ENCODE results near the gene SH3PXD2A. TPM values are rescaled to one million over a fixed set of nuclear protein-coding genes. Genes with fewer than 3 reads are reported as not detected.

The SH3PXD2A gene
- total RNA-seq, 1 donor from 2014 or later = 38.6 TPM

DNA sequence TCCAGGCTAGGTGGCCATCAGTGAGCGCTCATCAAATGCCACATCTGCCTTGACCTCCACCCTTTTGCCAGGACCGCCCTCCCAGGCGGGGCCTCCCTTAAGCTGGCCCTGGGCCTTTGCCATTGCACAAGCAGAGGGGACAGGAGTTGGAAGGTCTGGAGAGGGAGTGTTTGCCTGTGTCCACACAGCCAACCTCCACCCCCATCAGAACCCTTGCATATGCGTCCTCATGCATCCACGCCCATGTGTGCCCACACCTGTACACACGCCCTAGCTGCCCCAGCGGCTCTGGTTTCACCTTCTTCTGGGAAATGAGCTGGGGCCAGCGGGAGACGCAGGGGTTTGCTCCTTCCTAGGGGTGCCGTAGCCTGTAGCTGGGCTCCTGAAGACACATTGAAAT, 297.9 kb downstream of the SH3PXD2A start:
- DNase-seq (ENCODE audit: extremely low spot score, unreplicated experiment) = no peak
- TF ChIP-seq, protein P1, sequence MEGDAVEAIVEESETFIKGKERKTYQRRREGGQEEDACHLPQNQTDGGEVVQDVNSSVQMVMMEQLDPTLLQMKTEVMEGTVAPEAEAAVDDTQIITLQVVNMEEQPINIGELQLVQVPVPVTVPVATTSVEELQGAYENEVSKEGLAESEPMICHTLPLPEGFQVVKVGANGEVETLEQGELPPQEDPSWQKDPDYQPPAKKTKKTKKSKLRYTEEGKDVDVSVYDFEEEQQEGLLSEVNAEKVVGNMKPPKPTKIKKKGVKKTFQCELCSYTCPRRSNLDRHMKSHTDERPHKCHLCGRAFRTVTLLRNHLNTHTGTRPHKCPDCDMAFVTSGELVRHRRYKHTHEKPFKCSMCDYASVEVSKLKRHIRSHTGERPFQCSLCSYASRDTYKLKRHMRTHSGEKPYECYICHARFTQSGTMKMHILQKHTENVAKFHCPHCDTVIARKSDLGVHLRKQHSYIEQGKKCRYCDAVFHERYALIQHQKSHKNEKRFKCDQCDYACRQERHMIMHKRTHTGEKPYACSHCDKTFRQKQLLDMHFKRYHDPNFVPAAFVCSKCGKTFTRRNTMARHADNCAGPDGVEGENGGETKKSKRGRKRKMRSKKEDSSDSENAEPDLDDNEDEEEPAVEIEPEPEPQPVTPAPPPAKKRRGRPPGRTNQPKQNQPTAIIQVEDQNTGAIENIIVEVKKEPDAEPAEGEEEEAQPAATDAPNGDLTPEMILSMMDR (conservative IDR thresholded peaks at IDR 0.05) = no peak
- peaks cover 4% of the 10 kb centered on the region for H3K27me3 Mint-ChIP-seq
- H3K4me1 Mint-ChIP-seq (ENCODE audit: unreplicated experiment) = peaks cover 16% of the 10 kb centered on the region
- H3K27ac Mint-ChIP-seq = peak overlapping the region; percentile 8
- peak overlapping the region; percentile 57 for H3K4me3 Mint-ChIP-seq
- no peaks in the 10 kb centered on the region for H3K9me3 Mint-ChIP-seq
- no peaks in the 10 kb centered on the region for H3K36me3 Mint-ChIP-seq

DNA sequence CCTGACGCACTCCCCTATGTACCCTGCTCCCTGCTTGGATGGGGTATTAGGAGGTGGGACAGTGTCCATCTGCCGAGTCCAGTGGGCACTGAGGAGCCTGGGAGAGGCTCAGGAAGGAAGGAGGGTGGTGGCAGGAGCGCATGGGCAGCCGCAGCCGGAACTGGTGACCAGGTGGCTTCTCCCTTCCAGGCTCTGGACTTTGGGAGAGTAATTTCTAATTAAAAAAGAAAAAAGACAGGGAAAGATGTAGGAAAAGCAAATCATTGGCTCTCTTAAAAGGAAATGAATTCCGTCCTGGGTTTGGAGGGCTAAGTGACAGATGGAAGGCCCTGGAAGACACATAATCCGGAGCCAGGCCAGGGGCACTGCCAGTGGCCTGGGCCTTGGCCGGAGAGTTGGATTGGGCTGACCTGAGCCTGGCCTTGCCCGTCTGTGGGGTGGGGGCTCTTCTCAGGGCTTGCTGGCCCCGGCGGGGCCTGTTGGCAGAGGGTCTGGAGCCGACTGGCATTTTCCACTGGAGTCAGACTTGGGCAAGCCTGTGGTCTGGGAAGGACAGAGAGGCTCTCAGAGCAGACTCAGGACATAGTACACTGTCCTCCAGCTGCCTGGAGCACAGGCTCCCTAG, 298.9 kb downstream of the SH3PXD2A start:
- Mint-ChIP-seq H3K36me3 (no peaks in the 10 kb centered on the region), H3K27me3 (peaks cover 7% of the 10 kb centered on the region), H3K27ac (peak overlapping the region; percentile 69), H3K4me1 (ENCODE audit: unreplicated experiment) (peaks cover 16% of the 10 kb centered on the region), H3K9me3 (no peaks in the 10 kb centered on the region), H3K4me3 (peak overlapping the region; percentile 57)
- TF ChIP-seq, protein P1 (conservative IDR thresholded peaks at IDR 0.05) = no peak
- no peak for DNase-seq (ENCODE audit: extremely low spot score, unreplicated experiment)

DNA sequence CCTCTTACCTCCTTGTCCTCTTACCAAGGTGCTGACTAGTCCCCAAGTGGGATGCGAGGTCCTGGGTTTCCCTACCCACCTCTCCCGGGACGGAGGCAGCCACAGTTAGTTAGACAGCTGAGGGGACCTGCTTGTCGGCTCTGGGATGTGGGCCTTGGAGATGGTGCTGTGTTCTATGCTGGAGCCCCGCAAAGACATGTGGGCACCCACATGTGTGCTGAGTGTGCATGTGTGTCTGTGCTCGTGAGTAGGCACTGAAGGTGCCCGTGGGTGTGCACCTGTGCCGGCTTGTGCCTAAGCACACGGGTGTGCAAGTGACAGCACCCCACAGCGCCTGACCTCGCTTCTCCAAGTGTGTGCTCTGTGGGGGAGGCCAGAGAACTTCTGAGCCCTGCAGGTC, 299.7 kb downstream of the SH3PXD2A start:
- TF ChIP-seq, protein P1 (conservative IDR thresholded peaks at IDR 0.05) = no peak
- H3K4me1 Mint-ChIP-seq (ENCODE audit: unreplicated experiment) = peaks cover 16% of the 10 kb centered on the region

DNA sequence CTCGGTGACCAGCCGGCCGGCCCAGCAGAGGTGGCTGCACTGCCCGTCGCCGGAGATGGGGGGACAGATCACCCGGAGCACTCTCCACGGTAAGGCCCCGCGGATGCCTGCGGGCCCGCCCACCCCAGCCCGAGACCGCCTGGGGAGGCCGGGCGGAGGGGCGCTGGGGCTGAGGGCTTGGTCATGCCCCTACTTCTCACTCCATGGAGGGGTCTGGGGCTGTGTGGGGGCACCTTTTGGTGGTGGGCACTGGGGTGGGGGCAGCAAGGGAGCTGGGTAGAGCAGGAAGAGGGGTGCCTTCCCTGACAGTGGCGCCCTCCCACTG, 300.1 kb downstream of the SH3PXD2A start:
- TF ChIP-seq, protein P1 (conservative IDR thresholded peaks at IDR 0.05) = no peak
- Mint-ChIP-seq H3K4me1 (ENCODE audit: unreplicated experiment) (peaks cover 16% of the 10 kb centered on the region), H3K27me3 (peaks cover 7% of the 10 kb centered on the region)

More for the DNA sequence above, 299.7 kb downstream of the SH3PXD2A start:
- peak overlapping the region; percentile 57 for H3K4me3 Mint-ChIP-seq
- H3K36me3 Mint-ChIP-seq = no peaks in the 10 kb centered on the region
- no peak overlapping the region for H3K27ac Mint-ChIP-seq
- no peaks in the 10 kb centered on the region for H3K9me3 Mint-ChIP-seq
- DNase-seq (ENCODE audit: extremely low spot score, unreplicated experiment) = no peak
- H3K27me3 Mint-ChIP-seq = peaks cover 7% of the 10 kb centered on the region

DNA sequence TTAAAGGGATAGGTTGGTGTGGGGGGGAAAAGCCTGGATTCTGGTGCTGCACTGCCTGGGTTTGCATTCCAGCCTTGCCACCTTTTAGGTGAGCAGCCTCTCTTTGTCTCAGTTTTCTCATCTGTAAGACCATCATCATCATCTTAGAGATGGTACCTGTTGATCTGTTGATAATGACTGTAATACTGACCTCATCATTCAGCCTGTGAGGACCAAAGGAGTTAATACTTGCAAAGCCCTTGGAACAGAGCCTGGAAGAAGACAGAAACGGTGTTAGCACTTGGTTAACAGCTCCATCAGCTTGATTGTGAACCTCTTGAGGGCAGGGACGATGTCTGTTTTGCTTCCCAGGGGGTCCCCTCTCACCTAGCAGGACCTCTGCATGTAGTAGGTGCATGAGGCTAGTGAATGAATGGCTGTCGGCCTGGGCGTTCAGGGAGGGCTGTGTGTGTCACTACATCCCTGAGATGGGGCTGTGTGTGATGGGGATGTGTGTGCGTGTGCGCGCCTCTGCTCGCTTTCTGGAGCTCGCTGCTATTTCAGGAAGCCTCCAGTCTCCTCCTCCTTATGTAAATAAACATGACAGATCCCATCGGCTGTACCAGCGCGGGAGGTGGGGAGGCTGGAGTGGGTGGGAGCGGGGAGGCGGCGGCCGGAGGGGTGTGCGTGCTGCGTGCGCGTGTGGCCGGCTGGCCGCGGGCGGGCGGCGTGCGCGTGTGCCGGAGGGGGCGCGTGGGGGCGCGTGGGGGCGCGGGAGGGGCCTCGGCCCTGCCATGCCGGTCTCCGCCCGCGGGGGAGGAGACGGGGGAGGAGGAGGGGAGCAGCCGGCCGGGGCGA, 300.7 kb downstream of the SH3PXD2A start:
- peak overlapping the region; percentile 74 for H3K27ac Mint-ChIP-seq
- no peaks in the 10 kb centered on the region for H3K36me3 Mint-ChIP-seq
- peaks cover 16% of the 10 kb centered on the region for H3K4me1 Mint-ChIP-seq (ENCODE audit: unreplicated experiment)
- DNase-seq (ENCODE audit: extremely low spot score, unreplicated experiment) = no peak
- peak overlapping the region; percentile 86 for H3K4me3 Mint-ChIP-seq
- no peaks in the 10 kb centered on the region for H3K9me3 Mint-ChIP-seq
- H3K27me3 Mint-ChIP-seq = peaks cover 5% of the 10 kb centered on the region
- TF ChIP-seq, protein P1 (conservative IDR thresholded peaks at IDR 0.05) = no peak

More for the DNA sequence above, 300.1 kb downstream of the SH3PXD2A start:
- H3K9me3 Mint-ChIP-seq = no peaks in the 10 kb centered on the region
- H3K36me3 Mint-ChIP-seq = no peaks in the 10 kb centered on the region
- H3K4me3 Mint-ChIP-seq = peak overlapping the region; percentile 57
- no peak for DNase-seq (ENCODE audit: extremely low spot score, unreplicated experiment)
- no peak overlapping the region for H3K27ac Mint-ChIP-seq

Measured in type B pancreatic cell (in vitro differentiated cells).